Lower leg skin (tissue), 3 donors: ENCODE data around the gene KISS1.

Experiments
- CTCF ChIP-seq, 3 donors: fragments of 450-650 bp; IDR thresholded peaks; one replicate each; pipeline ENCODE4 v1.5.1; 2016; ENCODE audit warnings: antibody characterized with exemption in 3 of 3, mild to moderate bottlenecking in 3 of 3, moderate library complexity in 2 of 3
- POLR2A ChIP-seq, 2 donors: fragments of 450-650 bp; IDR thresholded peaks; one replicate each; pipeline ENCODE4 v1.6.1; 2016 to 2017; ENCODE audit warnings: antibody characterized with exemption in 2 of 2, mild to moderate bottlenecking in 1 of 2, moderate library complexity in 1 of 2

DNA sequence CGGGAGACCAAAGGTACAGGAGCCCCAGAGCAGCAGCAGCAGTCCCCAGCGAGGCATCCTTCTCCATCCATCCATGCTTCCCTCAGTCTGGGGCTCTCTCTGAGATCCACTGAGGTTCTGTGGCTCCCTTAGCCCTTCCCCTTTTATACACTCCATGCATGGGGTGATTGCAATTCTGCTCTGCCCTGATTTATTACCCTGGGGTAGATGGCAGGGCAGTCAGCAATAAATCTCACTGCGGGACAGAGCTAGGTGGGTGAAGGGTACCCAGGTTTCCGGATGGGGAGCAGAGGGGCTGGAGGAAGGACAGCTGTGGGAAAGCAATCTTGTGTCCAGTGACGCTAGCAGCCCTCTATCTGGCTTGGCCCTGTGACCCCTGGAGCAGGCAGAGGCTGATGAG is 30.1 kb downstream of the KISS1 start, which contains the start of gene REN:
- TF ChIP-seq POLR2A (IDR thresholded peaks at IDR 0.05), result no peak
- TF ChIP-seq CTCF (IDR thresholded peaks at IDR 0.05), result no peak
